PC-3 (cell line): ENCODE measurements around the gene MGA.

ENCODE experiments used
- CTCF ChIP-seq: fragments of 300-600 bp; sonication (generic); conservative IDR thresholded peaks from 2 replicates; pipeline ENCODE4 v1.5.1; 2017; ENCODE audit warnings: antibody characterized with exemption, low read depth, mild to moderate bottlenecking, low read length
- EZH2 ChIP-seq: fragments of 300-600 bp; sonication (generic); IDR thresholded peaks from one replicate; pipeline ENCODE4 v1.6.1; 2017; ENCODE audit warnings: antibody characterized with exemption, mild to moderate bottlenecking, low read length; ENCODE audit not compliant: unreplicated experiment
- EZH2phosphoT487 ChIP-seq: fragments of 300-600 bp; sonication (generic); IDR thresholded peaks from 2 replicates; pipeline ENCODE4 v1.6.1; 2018; ENCODE audit warnings: mild to moderate bottlenecking, antibody characterized with exemption, low read length, borderline replicate concordance

- TF ChIP-seq CTCF, result no peak
- no peak for TF ChIP-seq EZH2
- no peak for TF ChIP-seq EZH2phosphoT487
Observed at GRCh38 chr15:41821831-41822230, 161.6 kb downstream of the MGA start.
